NCI-H345 treated with DMSO at 0.1 percent for 48 hours (cell line): ENCODE data around the gene CRACR2A.

Source experiments
- DNase-seq: peaks from one replicate; lab custom pipeline; 2025; ENCODE audit not compliant: unreplicated experiment; lab: John Stamatoyannopoulos, UW

Gene CRACR2A

DNA sequence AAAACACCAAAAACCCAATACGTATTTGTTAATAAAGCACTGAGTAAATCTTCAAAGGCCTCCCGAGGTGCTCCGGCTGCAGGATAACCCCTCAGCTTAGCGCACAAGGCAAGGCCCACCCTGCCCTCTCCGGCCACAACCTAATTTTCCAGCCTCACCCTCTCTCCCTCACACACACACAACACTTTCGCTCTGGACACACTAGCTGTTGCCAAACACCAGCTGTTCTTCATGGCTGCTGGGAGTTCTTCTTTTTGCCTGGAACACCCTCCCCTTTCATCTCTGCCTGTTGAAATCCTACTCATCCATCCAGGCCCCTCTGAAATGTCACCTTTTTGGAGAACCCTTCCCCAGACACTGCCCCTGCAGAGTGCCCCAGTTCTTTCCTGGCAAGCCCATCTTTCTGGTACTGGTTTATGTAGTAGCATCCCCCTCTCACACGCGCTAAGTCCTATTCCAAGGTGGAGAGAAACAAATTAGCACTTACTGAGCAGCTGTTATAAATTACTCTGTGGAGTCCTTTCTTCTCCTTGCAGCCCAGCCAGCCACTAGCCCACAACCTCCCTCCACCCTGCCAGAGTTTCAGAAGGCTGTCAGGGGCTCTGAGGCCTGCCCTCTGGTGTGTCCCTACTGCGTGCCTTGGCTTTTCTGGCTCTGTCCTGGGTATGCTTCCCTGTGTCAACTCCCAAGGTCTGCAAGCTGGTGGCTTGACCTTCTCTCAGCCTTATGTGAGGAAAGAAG, 805 bp upstream of the CRACR2A start:
- DNase-seq = no peak

DNA sequence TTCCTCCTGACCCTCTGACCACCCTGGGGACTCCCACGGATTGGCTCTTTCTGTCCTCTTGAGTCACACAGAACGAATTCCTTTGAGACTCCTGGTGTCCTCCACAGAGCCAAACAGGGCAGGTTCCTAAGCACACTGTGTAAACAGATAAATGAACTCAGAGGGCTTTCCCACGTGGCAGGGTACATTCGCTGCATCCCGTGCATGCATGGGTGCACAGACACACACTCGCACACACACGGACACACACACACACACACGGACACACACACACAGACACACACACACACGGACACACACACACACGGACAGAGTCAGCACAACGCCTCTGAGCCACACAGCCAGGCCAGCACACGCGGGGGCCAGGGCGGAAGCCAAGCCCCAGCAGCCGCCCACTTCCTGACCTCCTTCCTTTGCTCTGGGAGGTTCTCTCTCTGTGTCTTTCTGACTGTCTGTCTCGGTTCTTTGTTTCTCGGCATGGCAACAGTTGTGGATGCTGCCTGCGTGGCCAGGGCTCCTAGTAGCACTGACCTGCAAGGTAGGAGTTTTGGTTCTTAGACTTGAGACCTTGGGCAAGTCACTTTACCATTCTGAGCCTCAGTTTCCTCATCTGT, 706 bp downstream of the CRACR2A start:
- no peak for DNase-seq

DNA sequence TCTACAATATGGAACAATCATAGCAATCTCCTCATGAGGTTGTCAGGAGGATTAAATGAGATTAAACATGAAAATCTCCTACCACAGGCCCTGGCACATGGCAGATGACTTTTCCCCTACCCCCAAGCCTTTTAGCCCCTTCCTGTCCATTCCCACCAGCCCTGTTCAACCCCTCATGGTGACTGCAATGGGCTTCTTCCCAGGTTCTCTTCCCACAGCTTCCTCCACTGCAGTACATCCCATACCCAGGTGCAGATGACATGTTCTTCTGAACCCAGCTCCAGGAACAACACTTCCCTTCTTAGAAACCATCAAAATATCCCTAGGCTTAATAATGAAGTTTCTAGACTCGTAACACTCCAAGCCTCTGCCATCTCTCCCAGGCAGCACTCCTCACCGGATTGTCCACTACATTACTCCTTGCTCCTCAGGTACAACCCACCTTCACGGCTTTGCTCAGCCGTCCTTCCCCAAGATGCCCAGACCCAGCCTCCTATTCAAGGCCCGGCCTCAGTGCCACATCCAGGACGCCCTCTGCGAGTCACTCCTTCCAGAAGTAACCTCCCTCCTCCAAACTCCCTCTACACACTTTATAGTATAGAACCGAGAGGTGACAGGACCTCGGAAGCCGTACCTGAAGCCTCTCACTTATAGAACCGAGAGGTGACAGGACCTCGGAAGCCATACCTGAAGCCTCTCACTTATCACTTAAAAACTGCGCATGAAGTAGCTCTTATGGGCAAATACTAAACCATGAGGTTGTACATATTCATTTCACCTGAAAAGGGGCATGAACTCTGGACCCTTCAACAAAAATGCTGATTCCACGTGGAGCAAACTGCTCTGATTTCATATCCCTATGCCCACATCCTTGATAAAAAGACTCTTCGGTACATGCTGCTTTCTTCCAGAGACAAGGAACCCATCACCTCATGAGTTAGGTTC, 1.5 kb downstream of the CRACR2A start:
- DNase-seq = no peak

DNA sequence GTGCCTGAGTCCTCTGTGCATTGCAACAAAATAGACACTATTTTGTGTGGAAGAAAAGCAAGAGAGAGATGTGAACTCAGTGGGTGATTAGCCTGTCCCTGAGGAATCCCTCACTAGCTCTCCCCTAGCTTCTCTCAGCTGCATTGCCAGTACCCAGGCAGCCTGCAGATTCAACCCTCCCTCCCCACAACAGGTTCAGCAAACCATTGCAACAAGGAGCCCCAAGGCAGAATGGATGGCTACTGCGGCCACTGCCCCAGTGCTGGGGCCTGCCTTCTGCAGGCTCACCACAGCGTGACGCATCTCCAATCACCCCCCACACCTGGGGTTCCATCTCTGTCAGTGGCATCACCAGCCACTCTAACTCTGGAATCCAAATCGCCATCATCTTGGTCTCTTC, 2.3 kb downstream of the CRACR2A start:
- no peak for DNase-seq

DNA sequence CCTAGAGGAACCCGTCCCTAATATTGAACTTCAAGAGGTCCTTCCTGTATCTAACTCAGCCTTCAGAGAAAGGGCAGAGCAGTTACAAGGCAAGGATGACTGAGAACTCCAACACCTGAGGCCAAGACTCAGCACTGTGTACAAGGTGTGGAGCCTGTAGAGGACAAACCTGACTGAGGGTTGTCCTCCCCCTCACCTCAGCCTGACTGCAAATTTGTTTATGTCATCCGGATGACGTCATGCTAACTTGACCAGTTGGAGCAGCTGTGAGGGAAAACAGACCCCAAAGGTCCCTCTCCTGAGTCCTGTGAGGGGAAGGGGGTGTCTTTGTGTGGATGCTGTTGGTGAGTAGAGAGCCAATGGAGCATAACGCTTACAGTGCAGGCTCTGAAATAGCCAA, 4.3 kb downstream of the CRACR2A start:
- DNase-seq = peak; percentile 15

DNA sequence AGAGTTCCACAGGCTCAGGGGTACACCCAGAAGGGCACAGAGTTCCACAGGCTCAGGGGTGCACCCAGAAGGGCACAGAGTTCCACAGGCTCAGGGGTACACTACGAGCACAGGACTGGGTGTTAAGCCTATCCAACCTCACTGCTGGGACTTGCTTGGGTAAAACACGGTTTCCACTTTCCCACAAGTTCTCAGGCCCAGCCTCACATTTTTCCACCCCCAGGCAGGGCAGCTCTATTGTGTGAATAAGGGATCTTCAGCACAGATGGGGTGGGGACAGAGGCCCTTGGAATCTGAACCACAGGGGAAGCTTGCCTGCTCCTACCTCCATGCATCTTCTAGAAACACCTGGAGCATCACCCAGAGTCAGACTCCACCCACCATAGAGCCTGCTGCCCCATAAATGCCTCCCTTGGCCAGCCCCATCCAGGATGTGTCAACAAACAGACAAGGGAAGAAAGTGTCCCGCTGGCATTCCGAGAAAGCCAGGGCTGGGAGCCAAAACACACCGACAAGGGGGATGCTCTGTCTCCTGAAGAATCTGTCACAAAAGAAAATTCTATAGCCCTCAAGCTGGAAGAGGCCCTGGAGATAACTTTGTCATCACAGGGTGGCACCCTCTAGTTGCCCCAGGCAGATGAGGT, 4.8 kb downstream of the CRACR2A start:
- no peak for DNase-seq

DNA sequence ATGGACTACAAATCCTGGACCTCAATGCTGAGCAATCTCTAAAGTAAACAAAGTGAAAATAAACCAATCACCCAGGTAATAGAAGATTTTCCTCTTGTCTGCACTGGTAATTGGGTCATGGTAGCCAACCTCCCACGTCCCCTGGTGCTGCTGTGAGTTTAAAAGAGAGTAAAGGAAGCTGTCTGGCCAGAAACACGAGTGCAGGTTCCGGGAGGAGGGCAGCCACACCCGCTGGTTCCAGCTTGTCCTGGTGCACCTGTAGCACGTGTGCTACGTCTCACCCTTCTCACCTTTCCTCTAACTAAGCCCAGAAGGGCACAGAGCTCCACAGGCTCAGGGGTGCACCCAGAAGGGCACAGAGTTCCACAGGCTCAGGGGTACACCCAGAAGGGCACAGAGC, 5.4 kb downstream of the CRACR2A start:
- DNase-seq = no peak

DNA sequence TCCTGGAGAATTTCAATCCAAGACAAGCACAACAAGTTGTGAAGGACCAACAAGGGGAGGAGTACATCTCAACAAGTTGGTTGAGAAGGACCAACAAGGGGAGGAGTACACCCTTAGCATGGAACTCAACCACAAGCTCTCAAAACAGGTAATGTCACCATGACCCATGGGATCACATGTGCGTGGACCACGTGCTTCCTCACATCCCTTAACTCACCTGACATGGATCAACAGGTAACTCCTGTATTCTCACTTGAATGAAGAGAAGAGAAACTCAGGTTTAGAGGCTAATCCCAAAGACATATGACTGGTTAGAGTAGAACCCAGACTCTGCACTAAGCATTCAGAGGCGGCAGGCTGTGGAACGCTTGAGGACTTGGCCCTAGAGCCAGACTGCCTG, 6.2 kb downstream of the CRACR2A start:
- DNase-seq = no peak

DNA sequence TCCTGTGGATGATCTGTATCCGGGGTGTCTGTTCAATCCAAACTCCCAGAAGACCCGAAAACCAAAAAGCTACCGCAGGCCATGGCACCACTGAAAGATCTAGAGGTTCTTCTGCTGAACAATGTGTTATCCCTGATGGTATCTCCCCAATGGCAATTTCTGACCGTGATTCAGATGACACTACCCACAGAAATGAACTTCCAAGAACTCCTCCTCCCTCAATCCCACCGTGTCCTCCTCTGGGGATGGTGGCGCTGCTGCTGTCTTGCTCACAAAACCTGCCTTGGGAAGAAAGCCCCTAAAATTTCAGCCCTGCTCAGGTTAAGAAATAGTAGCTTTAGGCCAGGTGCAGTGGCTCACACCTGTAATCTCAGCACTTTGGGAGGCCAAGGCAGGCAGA, 7.8 kb downstream of the CRACR2A start:
- DNase-seq = no peak

DNA sequence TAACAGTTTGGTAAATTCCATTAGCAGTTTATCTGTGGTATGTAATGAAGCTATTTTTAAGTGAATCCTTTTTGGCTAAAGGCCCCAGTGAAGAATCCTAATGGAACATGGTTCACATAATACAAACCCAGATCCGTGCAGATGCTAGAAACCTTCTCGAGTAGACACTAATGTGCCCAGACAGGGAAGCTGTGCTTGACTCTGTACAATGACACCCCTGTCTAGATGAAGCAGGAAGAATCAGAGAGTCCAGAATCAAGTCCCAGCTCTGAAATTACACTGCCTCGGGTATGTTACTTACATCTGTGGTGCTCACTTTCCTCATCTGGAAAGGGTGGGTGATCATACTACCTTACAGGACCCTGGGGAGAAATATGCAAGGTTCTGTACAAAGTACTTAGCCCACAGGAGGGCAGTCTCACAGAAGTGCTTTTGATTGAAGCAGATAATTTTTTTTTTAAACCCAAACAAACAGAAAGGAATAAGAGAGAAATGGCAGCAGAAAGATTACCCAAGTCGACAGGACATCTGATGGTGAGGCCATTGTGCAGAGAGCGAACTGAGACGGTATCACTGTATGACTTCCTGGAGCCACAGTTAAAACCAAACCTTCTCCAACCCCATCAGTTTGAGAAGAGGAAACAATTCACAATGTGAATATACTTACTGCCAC, 8.5 kb downstream of the CRACR2A start:
- no peak for DNase-seq

DNA sequence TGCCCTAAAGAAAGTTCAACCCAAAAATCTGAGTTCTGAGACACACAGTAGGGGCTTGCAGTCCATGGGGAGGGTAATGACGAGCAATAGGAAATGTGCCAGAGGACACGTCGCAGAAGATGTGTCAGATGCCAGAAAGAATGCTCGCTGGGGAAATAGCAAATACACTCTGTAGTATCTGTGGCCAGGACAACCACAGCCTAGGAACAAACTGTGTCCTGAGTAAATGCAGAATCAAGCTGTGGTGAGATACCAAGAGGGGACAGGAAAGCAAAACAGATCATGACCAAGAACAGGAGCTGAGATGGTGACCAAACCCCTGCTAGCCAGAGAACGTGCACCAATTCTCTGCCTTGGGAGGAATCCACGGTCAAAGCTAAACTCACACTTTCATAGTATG, 9.1 kb downstream of the CRACR2A start:
- no peak for DNase-seq

DNA sequence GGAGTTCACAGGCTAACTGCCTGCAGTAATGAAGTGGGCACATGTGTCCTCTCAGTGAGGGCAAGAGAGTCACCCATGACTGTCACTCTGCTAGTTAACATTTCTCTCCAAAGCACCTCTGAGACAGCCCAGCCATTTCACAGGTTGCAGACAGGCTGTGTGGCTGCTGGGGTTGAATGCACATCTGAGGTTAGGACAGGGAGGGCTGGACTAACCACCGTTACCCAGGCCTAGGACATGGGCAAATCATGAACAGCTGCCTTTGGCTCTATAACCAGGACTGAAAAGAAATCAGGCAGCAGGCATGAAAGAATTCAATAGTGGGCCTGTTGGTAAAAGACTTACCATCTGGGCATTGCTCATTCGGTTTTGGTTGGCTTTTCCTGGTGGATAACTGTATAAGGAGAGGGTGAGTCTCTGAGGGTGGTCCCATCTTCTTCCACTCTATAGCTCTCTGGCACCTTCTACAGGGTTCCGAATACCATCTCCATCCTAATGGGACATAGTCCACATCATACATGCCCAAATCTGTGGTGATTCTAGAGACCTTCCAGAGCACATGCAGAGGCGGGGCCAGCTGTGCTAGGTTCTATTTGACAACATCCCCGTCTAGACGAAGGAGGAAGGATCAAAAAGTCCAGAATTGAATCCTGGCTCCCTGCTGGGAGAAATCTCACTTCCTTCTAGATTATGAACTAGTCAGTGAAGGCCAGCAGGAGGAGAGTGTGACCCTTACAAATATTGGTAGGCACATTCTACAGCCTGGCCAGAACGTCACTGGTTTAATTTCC, 10.8 kb downstream of the CRACR2A start:
- DNase-seq = no peak

DNA sequence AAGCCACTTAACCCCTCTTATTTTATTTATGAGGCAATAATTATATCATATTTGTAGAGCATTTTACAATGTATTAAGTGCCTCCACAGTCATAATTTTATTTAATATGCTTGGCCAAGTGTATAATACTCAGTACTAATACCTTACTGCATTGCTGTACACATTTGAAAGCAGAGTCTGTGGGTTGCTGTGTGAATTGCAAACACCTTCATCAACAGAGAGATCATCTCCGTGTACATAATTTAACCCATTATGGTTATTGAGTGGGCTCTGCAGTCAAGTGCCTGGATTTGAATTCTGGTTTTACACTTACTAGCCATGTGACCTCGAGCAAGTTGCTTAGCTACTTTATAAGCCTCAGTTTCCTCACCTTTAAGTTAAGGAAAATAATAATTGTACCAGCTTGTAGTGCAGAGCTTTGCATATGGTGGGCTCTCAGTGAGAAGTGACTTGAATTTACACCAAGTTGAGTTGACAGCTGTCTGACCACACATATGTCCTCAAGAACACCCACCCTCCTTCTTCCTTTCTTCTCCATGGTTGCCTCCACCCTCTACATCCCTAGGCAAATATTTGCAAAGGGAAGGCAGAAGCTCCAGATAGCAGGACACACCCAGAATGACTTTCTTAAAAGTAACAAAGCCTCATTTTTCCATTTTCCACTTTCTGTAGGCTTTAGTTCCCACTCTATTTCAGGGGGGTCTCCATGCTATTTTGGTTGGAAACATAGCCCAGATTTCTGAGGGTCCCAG, 12.3 kb downstream of the CRACR2A start:
- DNase-seq = no peak

DNA sequence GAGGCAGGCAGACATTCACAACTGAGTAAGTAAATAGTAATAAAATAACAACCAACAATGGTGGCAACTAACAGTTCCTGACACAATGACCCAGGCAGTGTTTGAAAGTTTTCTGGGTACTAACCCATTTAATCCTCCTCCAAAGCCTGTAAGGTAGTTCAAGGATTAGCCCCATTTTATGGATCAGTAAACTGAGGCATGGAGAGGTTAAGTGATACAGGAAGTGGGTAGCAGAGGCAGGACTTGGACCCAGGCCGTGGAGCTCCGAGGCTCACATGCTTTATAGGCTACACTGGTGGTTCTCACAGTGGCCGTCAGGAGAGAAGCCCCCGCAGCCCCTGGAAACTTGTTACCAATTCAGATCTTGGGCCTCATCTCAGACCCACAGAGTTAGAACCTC, 17.5 kb downstream of the CRACR2A start:
- DNase-seq = no peak

DNA sequence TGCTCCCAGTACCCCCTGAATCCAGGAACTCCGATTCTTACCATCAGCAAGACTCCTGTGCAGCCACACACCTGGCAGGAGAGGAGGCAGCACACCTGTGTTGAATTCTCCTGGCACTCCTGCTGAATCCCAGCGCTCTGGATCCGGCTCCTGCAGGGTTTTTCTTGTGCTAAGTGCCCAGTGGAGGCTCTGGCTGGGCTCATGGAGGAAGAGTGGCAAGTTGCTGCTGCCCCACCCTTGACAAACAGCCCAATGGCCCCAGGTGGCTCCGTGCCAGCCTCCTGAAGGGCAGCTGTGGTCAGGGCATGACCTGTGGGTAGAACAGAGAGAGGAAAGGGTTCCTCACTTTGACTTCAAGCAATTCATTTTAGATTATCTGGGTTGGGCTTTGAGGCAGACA, 20.0 kb downstream of the CRACR2A start:
- DNase-seq = peak; percentile 52

DNA sequence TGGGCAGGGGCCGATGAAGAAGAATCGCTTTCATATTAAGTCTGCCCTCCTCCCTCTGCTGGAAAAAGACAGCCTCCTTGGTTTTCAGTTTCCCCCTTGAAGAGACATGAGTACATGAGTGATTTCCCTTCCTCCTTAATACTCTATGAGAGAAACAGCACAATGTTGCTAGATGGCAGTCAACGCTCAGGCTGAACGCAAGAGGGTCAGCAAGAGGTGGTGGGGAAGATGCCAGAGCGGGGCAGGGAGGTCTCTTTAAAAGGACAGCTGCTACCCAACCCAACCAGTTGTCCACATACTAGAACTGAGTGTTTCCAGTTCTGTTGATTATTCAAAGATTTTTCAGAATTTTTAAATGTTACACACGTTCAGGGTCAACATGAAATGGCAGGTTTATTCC, 22.8 kb downstream of the CRACR2A start:
- DNase-seq = no peak

DNA sequence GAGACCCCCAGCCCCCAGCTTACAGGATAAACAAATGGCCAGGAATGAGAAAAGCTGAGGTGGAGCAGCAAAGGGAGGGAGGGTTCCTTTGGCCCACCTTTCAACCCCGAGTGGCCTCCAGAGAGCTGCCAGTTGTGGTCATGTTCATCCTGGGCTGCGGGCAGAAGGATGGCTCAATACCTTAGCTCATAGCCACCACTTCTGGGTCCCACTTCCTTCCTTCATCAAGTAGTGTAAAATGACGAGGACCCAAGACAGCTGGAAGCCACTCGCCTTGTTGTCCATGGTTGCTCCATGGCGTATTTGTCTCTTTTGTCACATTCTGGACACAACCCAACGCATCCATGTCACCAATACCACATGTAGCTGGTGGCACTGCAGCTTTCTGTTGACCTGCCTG, 24.2 kb downstream of the CRACR2A start:
- DNase-seq = no peak

DNA sequence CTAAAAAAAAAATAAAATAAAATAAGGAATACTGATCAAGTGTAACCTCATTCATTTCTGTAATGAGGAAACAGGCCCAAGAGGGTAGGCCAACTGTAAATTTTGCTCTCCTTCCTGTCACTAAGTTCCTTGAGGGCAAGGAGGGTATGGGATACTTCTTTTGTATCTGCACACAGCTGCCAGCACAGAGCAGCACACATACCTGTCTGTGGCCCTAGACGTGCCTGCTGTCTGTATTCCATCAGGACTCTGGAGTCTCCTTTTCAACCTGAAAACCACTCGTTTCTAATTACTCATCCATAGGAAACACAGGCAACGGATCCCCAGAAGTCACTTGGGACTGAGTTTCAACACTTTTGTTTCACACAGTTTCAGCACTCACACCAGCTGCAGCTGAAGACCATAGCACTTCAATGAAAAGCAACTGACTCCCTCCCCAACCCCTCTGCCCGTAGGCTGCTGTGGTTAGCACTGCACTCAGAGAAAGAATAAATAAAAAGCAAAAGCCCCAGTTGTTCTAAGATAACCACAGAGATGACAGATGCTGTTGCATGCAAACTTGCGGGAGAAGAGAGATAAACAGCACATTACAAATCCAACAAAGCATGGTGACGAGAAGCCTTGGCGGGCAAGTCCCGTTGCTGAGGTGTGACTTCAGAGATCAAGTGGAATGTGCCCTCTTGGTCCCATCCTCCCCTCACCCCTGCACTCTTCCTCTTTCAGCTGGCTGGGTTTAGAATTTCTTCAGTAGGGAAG, 24.9 kb downstream of the CRACR2A start:
- no peak for DNase-seq

DNA sequence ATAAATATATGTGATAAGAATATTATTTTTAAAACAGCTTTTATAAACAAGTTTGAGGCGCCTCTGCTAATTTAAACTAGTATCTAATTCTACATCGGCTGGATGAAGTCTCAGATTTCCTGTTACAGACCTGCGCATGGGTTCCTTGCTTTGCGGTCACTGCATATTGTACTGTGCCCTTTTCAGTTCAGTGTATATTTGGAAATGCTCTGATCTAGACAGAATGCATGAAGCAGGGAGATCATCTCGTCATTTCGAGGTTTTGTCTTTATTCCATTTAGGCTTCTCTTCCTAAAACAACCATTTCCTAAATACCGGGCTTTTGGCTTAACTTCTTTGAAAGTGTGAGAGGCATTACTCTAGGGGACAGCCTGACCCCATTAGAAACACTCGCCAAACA, 25.6 kb downstream of the CRACR2A start:
- no peak for DNase-seq
